GM12873 (cell line): ENCODE results near the gene IFT25.

ENCODE experiments used
- TF ChIP-seq, protein P1 (sequence below): IDR thresholded peaks from 2 replicates; pipeline ENCODE4 v1.5.1; 2012; ENCODE audit warnings: low read depth, mild to moderate bottlenecking, moderate library complexity, low read length, control low read depth; ENCODE audit not compliant: insufficient read depth; ENCODE audit errors: missing control alignments

Gene IFT25

DNA sequence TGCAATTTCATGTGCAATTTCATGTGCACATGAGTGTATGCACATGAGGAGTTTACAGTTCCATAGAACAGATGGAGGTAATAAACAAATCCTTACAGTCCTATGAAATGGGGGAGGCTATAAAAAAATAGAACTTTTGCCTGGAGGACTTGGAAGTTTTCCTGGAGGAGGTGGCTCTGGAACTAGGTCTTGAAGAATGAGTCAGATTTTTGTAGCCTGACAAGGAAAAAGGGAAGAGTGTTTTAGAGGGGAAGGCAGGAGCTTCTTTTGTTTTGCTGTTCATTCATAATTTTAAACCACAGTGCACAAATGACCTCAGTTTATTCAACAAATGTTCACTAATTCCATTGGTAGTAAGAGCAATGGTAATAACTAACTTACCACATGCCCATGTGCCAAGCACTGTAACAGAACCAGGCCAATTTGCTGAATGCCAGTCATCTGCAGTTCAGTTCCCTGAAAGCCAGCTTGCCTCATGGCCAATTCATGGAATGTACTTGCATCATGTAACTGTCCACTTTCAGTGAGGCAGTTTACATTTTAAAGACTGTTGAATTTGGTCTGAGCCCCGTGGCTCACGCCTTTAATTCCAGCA lies 48.8 kb downstream of the IFT25 start:
- TF ChIP-seq, protein P1, sequence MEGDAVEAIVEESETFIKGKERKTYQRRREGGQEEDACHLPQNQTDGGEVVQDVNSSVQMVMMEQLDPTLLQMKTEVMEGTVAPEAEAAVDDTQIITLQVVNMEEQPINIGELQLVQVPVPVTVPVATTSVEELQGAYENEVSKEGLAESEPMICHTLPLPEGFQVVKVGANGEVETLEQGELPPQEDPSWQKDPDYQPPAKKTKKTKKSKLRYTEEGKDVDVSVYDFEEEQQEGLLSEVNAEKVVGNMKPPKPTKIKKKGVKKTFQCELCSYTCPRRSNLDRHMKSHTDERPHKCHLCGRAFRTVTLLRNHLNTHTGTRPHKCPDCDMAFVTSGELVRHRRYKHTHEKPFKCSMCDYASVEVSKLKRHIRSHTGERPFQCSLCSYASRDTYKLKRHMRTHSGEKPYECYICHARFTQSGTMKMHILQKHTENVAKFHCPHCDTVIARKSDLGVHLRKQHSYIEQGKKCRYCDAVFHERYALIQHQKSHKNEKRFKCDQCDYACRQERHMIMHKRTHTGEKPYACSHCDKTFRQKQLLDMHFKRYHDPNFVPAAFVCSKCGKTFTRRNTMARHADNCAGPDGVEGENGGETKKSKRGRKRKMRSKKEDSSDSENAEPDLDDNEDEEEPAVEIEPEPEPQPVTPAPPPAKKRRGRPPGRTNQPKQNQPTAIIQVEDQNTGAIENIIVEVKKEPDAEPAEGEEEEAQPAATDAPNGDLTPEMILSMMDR: no peak

DNA sequence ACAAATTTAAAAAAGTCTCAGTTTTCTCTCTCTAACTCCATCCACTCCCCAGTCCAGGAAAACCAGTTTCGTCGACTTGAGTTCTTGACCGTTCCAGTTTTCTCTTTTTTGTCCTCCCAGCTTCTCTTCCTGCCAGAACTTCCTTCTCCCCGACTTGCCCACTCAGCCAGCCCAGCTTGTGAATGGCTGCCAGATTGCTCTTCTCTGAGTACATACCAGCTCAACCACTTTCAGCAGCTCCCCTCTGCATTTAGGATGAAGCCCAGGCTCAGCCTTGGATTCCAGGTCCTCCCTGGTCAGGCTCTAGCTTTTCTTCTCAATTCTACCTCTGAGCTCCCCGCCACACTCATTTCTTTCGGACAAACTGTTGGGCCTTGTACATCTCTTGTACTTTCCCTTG lies 50.1 kb downstream of the IFT25 start:
- TF ChIP-seq, protein P1: no peak

DNA sequence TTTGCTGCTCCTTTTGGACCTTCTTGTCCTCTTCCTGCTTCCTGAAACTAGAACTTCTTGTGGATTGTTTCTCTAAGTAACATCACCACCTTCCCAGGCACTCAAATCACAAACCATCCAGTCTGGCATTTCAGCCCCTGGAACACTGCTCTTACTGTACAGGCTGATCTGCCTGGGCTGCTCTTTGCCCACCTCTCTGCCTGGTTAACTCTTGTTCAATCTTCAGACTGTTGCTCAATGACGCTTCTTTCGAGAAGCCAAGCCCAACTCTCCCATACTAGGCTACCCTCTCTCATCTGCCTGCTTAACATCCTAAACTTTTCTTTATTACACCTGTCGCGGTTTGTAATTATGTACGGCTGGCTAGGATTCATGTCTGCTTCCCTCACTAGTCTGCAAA lies 50.9 kb downstream of the IFT25 start:
- TF ChIP-seq, protein P1: no peak

DNA sequence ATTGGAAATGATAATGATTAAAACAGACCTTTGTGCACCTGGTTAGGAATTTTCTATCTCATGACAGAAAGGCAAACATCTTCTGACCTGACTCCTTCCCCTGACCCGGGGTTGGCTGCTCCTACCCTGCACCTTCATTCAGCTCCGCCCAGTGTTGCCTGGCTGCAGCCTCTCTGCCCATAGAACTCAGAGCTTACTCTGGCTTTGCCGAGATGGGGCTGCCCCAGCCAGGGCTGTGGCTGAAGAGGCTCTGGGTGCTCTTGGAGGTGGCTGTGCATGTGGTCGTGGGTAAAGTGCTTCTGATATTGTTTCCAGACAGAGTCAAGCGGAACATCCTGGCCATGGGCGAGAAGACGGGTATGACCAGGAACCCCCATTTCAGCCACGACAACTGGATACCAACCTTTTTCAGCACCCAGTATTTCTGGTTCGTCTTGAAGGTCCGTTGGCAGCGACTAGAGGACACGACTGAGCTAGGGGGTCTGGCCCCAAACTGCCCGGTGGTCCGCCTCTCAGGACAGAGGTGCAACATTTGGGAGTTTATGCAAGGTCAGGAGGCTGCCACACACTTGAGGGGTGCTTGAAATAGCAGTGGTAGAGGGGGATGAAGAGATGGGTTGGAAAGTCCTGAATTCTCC lies 51.4 kb downstream of the IFT25 start, which contains the start of gene DIO1:
TSS of gene DIO1 (plus strand) at position 189 of the 638 bp plus-strand sequence. CDS start at position 213, 24 bp downstream.
- TF ChIP-seq, protein P1: no peak

DNA sequence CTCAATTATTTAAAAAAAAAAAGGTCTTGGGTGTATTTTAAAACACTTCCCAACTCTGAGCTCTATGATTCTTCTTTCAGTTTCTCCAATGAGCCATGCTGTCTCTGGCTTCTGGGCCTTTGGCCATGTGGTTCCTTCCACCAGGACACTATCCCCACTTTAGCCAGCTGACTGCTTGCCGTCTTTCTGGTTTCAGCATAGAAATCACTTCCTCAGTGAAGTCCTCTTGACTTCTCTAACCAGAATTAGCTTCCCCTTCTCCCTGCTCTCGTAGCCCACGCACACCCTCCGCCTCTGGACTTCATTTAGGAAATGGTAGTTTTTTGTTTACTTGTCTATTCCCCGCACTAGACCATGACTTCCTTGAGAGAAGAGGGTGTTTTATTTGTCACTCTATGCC lies 52.6 kb downstream of the IFT25 start:
- TF ChIP-seq, protein P1: no peak

DNA sequence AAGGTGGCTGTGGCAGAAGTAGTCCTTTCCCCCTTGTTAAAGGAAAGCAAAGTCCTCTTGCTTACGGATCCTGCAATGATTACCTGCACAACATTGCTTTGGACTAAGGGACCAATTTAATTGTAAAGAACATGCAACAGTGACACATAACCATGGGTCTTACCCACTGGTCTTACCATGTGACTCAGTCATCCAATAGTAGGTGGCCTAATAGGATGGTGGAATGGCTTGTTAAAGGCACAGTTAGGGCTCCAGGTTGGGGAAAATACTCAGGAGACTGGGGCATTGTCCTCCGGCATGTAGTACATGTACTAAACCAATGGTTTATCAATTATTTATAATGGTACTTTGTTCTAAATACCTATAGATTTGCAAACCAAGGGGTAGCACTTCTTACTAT lies 53.8 kb downstream of the IFT25 start:
- TF ChIP-seq, protein P1: no peak

DNA sequence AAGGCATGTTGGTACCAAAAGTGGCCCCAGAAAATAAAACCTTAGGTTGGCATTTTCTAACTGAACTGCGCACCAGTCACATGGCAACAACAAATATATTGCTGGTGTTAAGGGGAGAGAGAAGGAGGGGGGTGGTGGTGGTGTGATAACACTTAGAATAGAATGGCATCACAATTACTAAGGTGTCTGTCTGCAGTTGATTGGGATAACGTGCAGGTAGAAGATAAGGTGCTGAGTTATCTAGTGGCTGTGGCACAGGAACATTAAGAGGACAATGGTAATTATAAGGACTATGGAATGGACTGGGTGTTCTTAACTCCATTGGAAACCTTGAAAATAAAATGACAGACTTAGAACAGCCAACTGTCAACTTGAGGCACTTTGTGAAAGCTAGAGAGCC lies 54.5 kb downstream of the IFT25 start:
- TF ChIP-seq, protein P1: no peak
